KMS-11 (cell line): ENCODE measurements around the gene DDA1.

ENCODE experiments used
- H2AFZ ChIP-seq: fragments of 200-600 bp; sonication (generic); 2 replicates; pipeline ENCODE4 v1.6.1; 2016; ENCODE audit warnings: antibody characterized with exemption, mixed run types, low read depth
- H3K27ac ChIP-seq: fragments of 200-600 bp; sonication (generic); 2 replicates; pipeline ENCODE4 v1.6.1; 2016; ENCODE audit warnings: mild to moderate bottlenecking, mixed run types
- H3K27me3 ChIP-seq: fragments of 200-600 bp; sonication (generic); 2 replicates; pipeline ENCODE4 v1.6.1; 2017; ENCODE audit warnings: mild to moderate bottlenecking, low read depth, mixed run types, moderate library complexity; ENCODE audit not compliant: insufficient read depth
- H3K36me3 ChIP-seq: fragments of 200-600 bp; sonication (generic); 2 replicates; pipeline ENCODE4 v1.6.1; 2017; ENCODE audit warnings: mild to moderate bottlenecking, mixed run types; ENCODE audit not compliant: insufficient read depth
- H3K4me1 ChIP-seq: fragments of 200-600 bp; sonication (generic); 2 replicates; pipeline ENCODE4 v1.6.1; 2016; ENCODE audit warnings: mild to moderate bottlenecking, low read depth, mixed run types; ENCODE audit not compliant: poor library complexity, severe bottlenecking
- H3K4me2 ChIP-seq: fragments of 200-600 bp; sonication (generic); 2 replicates; pipeline ENCODE4 v1.7.0; 2016; ENCODE audit warnings: mild to moderate bottlenecking, mixed run types
- H3K4me3 ChIP-seq: fragments of 200-600 bp; sonication (generic); IDR thresholded peaks from 2 replicates; pipeline ENCODE4 v1.6.1; 2017; ENCODE audit warnings: low read depth, low read length, mixed read lengths; ENCODE audit not compliant: insufficient read depth
- H3K79me2 ChIP-seq: fragments of 200-600 bp; sonication (generic); 2 replicates; pipeline ENCODE4 v1.6.1; 2016; ENCODE audit warnings: low read depth, mixed run types; ENCODE audit not compliant: insufficient read depth
- H3K9ac ChIP-seq: fragments of 200-600 bp; sonication (generic); 2 replicates; pipeline ENCODE4 v1.6.1; 2016; ENCODE audit warnings: mild to moderate bottlenecking, mixed run types
- H4K20me1 ChIP-seq: fragments of 200-600 bp; sonication (generic); 2 replicates; pipeline ENCODE4 v1.6.1; 2016; ENCODE audit warnings: mild to moderate bottlenecking, mixed run types; ENCODE audit not compliant: insufficient read depth
- CTCF ChIP-seq: fragments of 200-600 bp; sonication (generic); conservative IDR thresholded peaks from 2 replicates; pipeline ENCODE4 v1.6.1; 2017; ENCODE audit warnings: low read depth, mild to moderate bottlenecking, antibody characterized with exemption, low read length, moderate library complexity, mixed read lengths

DDA1 gene

DNA sequence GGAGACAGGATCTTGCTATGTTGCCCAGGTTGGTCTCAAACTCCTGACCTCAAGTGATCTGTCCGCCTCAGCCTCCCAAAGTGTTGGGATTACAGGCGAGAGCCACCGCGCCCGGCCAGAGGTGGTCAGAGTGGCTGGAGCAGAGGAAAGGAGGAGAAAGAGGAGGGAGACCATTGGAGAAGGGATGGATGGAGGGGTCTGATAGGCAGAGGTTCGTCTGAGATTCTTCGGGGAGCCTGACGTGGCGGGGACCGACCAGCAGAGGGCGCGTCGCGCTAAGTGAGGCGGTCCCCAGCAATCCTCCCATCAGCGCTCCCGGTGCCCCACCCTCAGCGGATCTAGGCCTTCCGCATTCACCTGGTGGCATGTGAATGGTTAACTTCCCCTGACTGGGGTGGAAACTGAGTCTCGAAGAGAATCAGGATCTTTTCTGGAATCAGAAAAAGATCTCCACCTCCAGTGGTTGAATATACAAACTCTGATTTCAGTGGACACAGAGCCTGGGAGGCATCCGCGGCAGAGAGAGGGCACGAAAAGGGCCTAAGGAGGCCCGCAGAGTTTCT lies 36.8 kb downstream of the DDA1 start:
- H3K36me3 ChIP-seq, result no peaks in the 10 kb centered on the region
- no peaks in the 10 kb centered on the region for H3K79me2 ChIP-seq
- peak overlapping the region; percentile 30; the same call in 1 of the 2 replicates for H2AFZ ChIP-seq
- peak; percentile 83 for TF ChIP-seq CTCF
- H3K27me3 ChIP-seq, result peaks cover 20% of the 10 kb centered on the region
- H3K4me1 ChIP-seq, result peaks cover 18% of the 10 kb centered on the region
- no peak overlapping the region for H3K27ac ChIP-seq
- no peak overlapping the region for H3K4me3 ChIP-seq
- H3K9ac ChIP-seq, result no peak overlapping the region
- no peak overlapping the region; the same call in 1 of the 2 replicates for H3K4me2 ChIP-seq
- no peaks in the 10 kb centered on the region for H4K20me1 ChIP-seq

DNA sequence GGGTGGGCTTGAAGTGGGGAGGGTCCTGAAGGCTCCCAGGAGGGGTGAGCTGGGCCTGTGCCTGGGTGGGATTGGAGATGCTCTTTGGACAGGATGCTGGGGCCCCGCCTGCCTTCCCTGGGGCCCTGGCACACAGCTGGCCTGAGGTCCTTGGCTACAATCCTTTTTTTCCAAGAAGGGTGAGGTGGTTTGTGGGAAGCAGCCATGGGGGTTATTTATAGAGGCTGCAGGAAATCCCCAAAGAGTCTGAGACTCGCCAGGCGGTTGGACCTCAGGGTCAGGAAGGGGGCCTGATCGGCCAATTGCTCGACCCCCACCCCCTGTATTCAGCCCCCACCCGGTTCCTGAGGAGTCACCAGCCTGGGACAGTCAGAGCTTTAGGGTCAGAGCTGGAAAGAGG lies 38.0 kb downstream of the DDA1 start:
- H3K79me2 ChIP-seq, result no peaks in the 10 kb centered on the region
- H2AFZ ChIP-seq, result no peak overlapping the region
- no peak overlapping the region for H3K9ac ChIP-seq
- TF ChIP-seq CTCF, result no peak
- no peaks in the 10 kb centered on the region for H4K20me1 ChIP-seq
- peak overlapping the region; percentile 24; the same call in 1 of the 2 replicates for H3K4me2 ChIP-seq
- no peak overlapping the region for H3K4me3 ChIP-seq
- H3K36me3 ChIP-seq, result no peaks in the 10 kb centered on the region
- peaks cover 27% of the 10 kb centered on the region for H3K27me3 ChIP-seq
- peaks cover 18% of the 10 kb centered on the region for H3K4me1 ChIP-seq
- H3K27ac ChIP-seq, result no peak overlapping the region

- Histone ChIP-seq H3K4me2 (no peak overlapping the region), H3K27me3 (peaks cover 32% of the 10 kb centered on the region), H2AFZ (no peak overlapping the region), H3K79me2 (no peaks in the 10 kb centered on the region), H4K20me1 (no peaks in the 10 kb centered on the region), H3K27ac (no peak overlapping the region), H3K9ac (no peak overlapping the region), H3K4me3 (no peak overlapping the region), H3K36me3 (no peaks in the 10 kb centered on the region), H3K4me1 (peaks cover 18% of the 10 kb centered on the region)
- no peak for TF ChIP-seq CTCF
Observed at GRCh38 chr19:17347877-17348276, 38.5 kb downstream of the DDA1 start.

GRCh38 chr19:17348700-17349099 lies 39.3 kb downstream of the DDA1 start:
- Histone ChIP-seq H3K4me2 (no peak overlapping the region), H3K27ac (no peak overlapping the region), H3K36me3 (no peaks in the 10 kb centered on the region)

More at GRCh38 chr19:17348700-17349099, 39.3 kb downstream of the DDA1 start:
- H3K4me1 ChIP-seq, result peaks cover 18% of the 10 kb centered on the region
- H4K20me1 ChIP-seq, result no peaks in the 10 kb centered on the region
- H3K4me3 ChIP-seq, result no peak overlapping the region
- H3K9ac ChIP-seq, result no peak overlapping the region
- no peak overlapping the region for H2AFZ ChIP-seq
- H3K27me3 ChIP-seq, result peaks cover 34% of the 10 kb centered on the region
- TF ChIP-seq CTCF, result no peak
- no peaks in the 10 kb centered on the region for H3K79me2 ChIP-seq
